GM06990 (cell line): ENCODE results near the gene TSPAN4.

Source experiments
- DNase-seq: peaks from one replicate; pipeline ENCODE4 v3.0.0-alpha.2; 2011; ENCODE audit not compliant: insufficient read length; ENCODE audit errors: extremely low read depth
- H3K27me3 ChIP-seq: replicated peaks from 2 replicates; pipeline ENCODE4 v1.6.0; 2011; ENCODE audit warnings: low read length; ENCODE audit not compliant: control insufficient read depth, insufficient read depth
- H3K36me3 ChIP-seq: 2 replicates; pipeline ENCODE4 v1.5.1; 2011; ENCODE audit warnings: low read length; ENCODE audit not compliant: control insufficient read depth, insufficient read depth
- H3K4me3 ChIP-seq: replicated peaks from 2 replicates; pipeline ENCODE4 v1.5.1; 2011; ENCODE audit warnings: low read depth, mild to moderate bottlenecking, control low read depth, low read length
- TF ChIP-seq, protein P1 (sequence below): IDR thresholded peaks from 2 replicates; pipeline ENCODE4 v1.5.1; 2011; ENCODE audit warnings: low read length, control low read depth, mild to moderate bottlenecking, inconsistent platforms; ENCODE audit not compliant: insufficient read depth, poor library complexity, severe bottlenecking

TSPAN4 gene

DNA sequence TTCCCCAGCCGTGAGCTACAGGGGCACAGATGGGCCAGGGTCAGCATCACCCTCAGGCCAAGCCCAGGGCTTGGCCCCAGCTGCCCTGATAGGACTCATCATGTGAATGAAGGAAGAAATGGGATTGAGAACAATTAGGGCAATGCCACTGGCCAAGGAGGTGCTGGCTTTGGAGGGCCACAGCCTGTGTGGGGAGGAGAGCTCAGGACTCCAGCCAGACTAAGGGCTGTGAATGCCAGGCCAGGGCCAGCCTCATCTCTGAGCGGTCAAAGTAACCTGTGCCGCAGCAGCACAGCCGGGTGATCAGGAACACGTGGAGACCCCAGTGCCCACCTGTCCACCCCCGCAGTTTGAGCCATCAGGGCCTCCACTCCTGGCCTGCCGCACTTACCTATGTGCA is 57.9 kb downstream of the TSPAN4 start:
- Histone ChIP-seq H3K36me3 (peaks cover 45% of the 10 kb centered on the region), H3K4me3 (no peak overlapping the region), H3K27me3 (no peaks in the 10 kb centered on the region)
- DNase-seq = no peak
- TF ChIP-seq, protein P1, sequence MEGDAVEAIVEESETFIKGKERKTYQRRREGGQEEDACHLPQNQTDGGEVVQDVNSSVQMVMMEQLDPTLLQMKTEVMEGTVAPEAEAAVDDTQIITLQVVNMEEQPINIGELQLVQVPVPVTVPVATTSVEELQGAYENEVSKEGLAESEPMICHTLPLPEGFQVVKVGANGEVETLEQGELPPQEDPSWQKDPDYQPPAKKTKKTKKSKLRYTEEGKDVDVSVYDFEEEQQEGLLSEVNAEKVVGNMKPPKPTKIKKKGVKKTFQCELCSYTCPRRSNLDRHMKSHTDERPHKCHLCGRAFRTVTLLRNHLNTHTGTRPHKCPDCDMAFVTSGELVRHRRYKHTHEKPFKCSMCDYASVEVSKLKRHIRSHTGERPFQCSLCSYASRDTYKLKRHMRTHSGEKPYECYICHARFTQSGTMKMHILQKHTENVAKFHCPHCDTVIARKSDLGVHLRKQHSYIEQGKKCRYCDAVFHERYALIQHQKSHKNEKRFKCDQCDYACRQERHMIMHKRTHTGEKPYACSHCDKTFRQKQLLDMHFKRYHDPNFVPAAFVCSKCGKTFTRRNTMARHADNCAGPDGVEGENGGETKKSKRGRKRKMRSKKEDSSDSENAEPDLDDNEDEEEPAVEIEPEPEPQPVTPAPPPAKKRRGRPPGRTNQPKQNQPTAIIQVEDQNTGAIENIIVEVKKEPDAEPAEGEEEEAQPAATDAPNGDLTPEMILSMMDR = no peak

DNA sequence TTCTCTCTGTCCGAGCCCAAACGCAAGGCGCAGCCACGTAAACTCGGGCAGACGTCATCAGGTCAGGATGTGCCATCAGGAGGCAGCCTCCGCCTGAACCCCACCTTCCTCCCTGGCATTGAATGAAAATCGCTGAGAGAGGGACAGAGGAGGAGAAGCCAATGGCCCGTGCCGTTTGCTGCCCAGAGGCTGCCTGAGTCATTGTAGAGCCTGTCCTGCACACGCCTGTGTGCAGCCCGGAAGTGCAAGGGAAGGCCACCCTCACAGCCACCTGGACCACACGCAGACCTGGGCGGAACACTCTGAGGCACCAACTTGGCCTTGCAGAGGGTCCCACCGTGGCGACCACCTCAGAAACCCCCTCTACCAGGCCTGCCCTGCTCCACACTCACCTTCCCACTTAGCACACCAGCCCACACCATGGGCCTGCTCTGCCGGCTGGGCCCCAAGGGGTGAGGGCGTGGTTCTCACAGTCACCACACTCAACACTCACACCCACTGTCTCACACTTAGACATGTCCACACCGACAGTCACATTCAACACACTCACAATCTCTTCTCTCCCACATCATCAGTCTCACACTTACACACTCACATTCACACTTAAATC is 58.9 kb downstream of the TSPAN4 start:
- Histone ChIP-seq H3K36me3 (peaks cover 45% of the 10 kb centered on the region), H3K4me3 (no peak overlapping the region), H3K27me3 (no peaks in the 10 kb centered on the region)
- TF ChIP-seq, protein P1 = no peak
- no peak for DNase-seq

DNA sequence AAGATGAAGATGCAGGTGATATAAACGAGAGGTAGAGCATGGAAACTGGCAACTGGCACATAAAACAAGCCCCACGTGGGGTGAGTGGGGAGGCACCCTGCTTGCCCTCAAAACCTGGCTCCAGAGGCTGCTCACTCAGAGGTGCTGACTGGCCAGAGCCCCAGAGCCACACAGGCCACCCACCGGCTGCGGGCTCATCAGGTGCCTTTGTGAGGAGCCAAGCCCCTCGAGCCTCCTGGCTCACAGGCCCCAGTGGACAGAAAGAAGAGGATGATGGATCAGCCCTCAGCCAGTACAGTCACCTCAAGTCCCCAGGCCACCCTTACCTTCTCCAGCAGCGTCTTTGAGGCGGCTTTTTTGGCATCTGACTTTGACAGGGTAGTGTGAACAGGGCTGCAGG is 61.7 kb downstream of the TSPAN4 start:
- no peak for DNase-seq
- TF ChIP-seq, protein P1 = no peak
- Histone ChIP-seq H3K36me3 (peaks cover 34% of the 10 kb centered on the region), H3K4me3 (no peak overlapping the region), H3K27me3 (no peaks in the 10 kb centered on the region)

DNA sequence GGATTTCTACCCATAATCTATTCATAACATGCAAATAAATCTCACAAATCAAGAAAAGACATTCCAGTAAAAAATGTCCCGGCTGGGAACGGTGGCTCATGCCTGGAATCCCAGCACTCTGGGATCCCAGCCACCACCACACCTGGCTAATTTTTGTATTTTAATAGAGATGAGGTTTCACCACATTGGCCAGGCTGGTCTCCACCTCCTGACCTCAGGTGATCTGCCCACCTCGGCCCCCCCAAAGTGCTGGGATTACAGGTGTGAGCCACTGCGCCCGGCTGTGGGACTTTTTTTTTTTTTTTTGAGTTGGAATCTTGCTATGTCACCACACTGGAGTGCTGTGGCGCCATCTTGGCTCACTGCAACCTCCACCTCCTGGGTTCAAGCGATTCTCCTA is 63.3 kb downstream of the TSPAN4 start:
- peaks cover 19% of the 10 kb centered on the region for H3K36me3 ChIP-seq
- TF ChIP-seq, protein P1 = no peak

DNA sequence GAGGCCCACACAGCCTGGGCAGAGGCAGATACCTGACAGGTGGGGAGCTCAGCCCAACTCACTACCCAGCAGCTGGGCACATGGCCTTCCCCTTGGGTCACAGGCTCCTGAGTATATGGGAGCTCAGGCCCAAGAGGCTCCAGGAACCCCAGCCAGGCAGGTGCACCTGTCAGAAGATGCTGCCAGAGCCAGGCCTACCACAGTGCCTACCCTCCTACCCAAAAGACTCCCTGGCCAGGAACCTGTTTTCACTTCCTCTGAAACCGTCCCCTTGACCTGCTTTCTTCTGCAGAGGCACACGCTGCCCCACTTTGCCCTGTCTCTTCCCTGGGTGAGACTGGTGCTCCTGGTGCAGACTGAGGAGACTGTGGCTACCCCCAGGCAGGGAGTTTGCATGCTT is 65.0 kb downstream of the TSPAN4 start:
- no peak for DNase-seq
- TF ChIP-seq, protein P1 = no peak
- Histone ChIP-seq H3K27me3 (no peaks in the 10 kb centered on the region), H3K4me3 (no peak overlapping the region), H3K36me3 (peaks cover 9% of the 10 kb centered on the region)

More for the DNA sequence above, 63.3 kb downstream of the TSPAN4 start:
- Histone ChIP-seq H3K4me3 (no peak overlapping the region), H3K27me3 (no peaks in the 10 kb centered on the region)
- no peak for DNase-seq

DNA sequence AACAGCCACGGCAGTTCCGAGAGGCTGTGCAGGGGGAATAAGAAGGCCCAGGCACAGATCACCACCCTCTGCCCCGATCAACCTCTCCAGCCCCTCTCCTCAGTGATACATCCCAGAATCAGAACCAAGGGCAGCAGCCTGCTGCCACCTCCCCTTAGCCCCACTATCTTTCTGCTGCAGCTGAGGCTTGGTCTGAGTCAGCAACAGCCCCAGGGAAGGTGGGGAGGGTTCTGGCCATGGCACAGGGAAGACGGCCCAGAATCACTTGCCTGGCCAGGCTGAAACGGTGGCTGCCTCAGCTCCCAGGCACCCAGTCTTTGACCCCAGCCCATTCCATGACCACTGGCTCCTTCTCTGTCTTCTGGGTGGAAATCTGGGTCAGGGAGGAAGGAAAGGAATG is 65.6 kb downstream of the TSPAN4 start:
- Histone ChIP-seq H3K4me3 (no peak overlapping the region), H3K36me3 (peaks cover 5% of the 10 kb centered on the region), H3K27me3 (no peaks in the 10 kb centered on the region)
- DNase-seq = no peak
- TF ChIP-seq, protein P1 = no peak
